CD4-positive, alpha-beta T cell (primary cell): Measurements from ENCODE around the gene GAB1. TPM values are rescaled to one million over a fixed set of nuclear protein-coding genes. Genes with fewer than 3 reads are reported as not detected.

Source experiments
- ATAC-seq: fragments of 200-7000 bp; cut with Tn5 transposase; one replicate; pipeline ENCODE4 v1.10.0; 2022; ENCODE audit warnings: mild to moderate bottlenecking; ENCODE audit not compliant: poor library complexity
- CTCF ChIA-PET: fragments of 350-600 bp; sonication (Branson Sonifier 250); formaldehyde crosslinking; loops from one replicate; lab custom pipeline; 2021; ENCODE audit warnings: antibody characterized with exemption, inconsistent platforms; lab: Charles Lee
- POLR2A ChIA-PET: fragments of 350-600 bp; sonication (Branson Sonifier 250); formaldehyde crosslinking; loops from one replicate; lab custom pipeline; 2021; ENCODE audit warnings: antibody characterized with exemption, inconsistent platforms; lab: Charles Lee
- DNase-seq, 14 experiments: peaks; one replicate each; pipeline ENCODE4 v3.0.0-alpha.2; 2013 to 2020; ENCODE audit warnings: mixed read lengths in 2 of 14
- H3K27ac ChIP-seq, 2 donors: one replicate each; pipeline versions ENCODE4 v1.5.1 to v1.7.0; 2013; ENCODE audit warnings: low read length in 2 of 2, low read depth in 1 of 2, mild to moderate bottlenecking in 1 of 2
- H3K27me3 ChIP-seq, 2 experiments: 1 replicate in 1 of 2; 2 replicates in 1 of 2; pipeline versions ENCODE4 v1.6.1 to v1.7.0; 2013; ENCODE audit warnings: low read length in 2 of 2, control low read depth in 1 of 2, mild to moderate bottlenecking in 1 of 2, moderate library complexity in 1 of 2; ENCODE audit not compliant: insufficient read depth in 2 of 2, control insufficient read depth in 1 of 2
- H3K36me3 ChIP-seq: one replicate; pipeline ENCODE4 v1.6.1; 2013; ENCODE audit warnings: low read length, control low read depth; ENCODE audit not compliant: insufficient read depth
- H3K4me1 ChIP-seq: one replicate; pipeline ENCODE4 v1.6.1; 2013; ENCODE audit warnings: low read length, control low read depth; ENCODE audit not compliant: insufficient read depth
- H3K4me3 ChIP-seq: one replicate; pipeline ENCODE4 v1.5.1; 2013; ENCODE audit warnings: mild to moderate bottlenecking, low read length, moderate library complexity
- H3K9me3 ChIP-seq, 2 experiments: 1 replicate in 1 of 2; 2 replicates in 1 of 2; pipeline versions ENCODE4 v1.6.1 to v1.7.0; 2013; ENCODE audit warnings: low read length in 2 of 2, mild to moderate bottlenecking in 2 of 2, control low read depth in 1 of 2, moderate library complexity in 1 of 2; ENCODE audit not compliant: control insufficient read depth in 1 of 2, insufficient read depth in 1 of 2
- H3K27ac Mint-ChIP-seq: one replicate; pipeline ENCODE4 v1.8.0; 2020; ENCODE audit warnings: mixed read lengths
- H3K27me3 Mint-ChIP-seq: one replicate; pipeline ENCODE4 v1.8.0; 2021; ENCODE audit warnings: mixed read lengths
- H3K36me3 Mint-ChIP-seq: one replicate; pipeline ENCODE4 v1.8.0; 2021; ENCODE audit warnings: low read depth, mixed read lengths
- H3K4me1 Mint-ChIP-seq: one replicate; pipeline ENCODE4 v1.8.0; 2021; ENCODE audit warnings: low read depth, mixed read lengths
- H3K4me3 Mint-ChIP-seq: one replicate; pipeline ENCODE4 v1.8.0; 2020; ENCODE audit warnings: mild to moderate bottlenecking, mixed read lengths
- H3K9me3 Mint-ChIP-seq: one replicate; pipeline ENCODE4 v1.8.0; 2020; ENCODE audit warnings: mixed read lengths
- CTCF ChIP-seq: fragments of 200-600 bp; IDR thresholded peaks from one replicate; pipeline ENCODE4 v1.8.0; 2022; ENCODE audit warnings: antibody characterized with exemption, mild to moderate bottlenecking
- intact Hi-C, 2 experiments: fragments of 100-400 bp; cut with DNase I in 1 of 2; cut with micrococcal nuclease in 1 of 2; formaldehyde crosslinking; loops; one replicate each; pipeline versions ENCODE4 v1.15.1 to v1.9.0; 2023 to 2025; cut with DNase I, micrococcal nuclease
- total RNA-seq, 174 experiments: library from RNA in 2 of 174; stranded (reverse) in 2 of 174; gene quantifications; one replicate each; pipeline ENCODE4 v1.2.3 and lab custom pipeline; 2021 to 2026

Gene GAB1
- total RNA-seq, 2 experiments from 2014 or later, result 0.27 to 0.64 TPM

- no peaks in the 10 kb centered on the region for H3K9me3 Mint-ChIP-seq
- intact Hi-C loops, result no loop called here
- TF ChIP-seq CTCF, result no peak
- H3K27ac Mint-ChIP-seq, result no peak overlapping the region
- H3K4me1 Mint-ChIP-seq, result no peaks in the 10 kb centered on the region
- peaks cover 10% of the 10 kb centered on the region for H3K27me3 Mint-ChIP-seq
- ChIA-PET CTCF (no interaction called here), POLR2A (no interaction called here)
- no peaks in the 10 kb centered on the region for H3K36me3 Mint-ChIP-seq
- DNase-seq (no peak), ATAC-seq (no peak)
- H3K27me3 ChIP-seq, result peaks cover 0 to 3% of the 10 kb centered on the region in 2 experiments
- H3K27ac ChIP-seq, result no peak overlapping the region
- H3K4me3 Mint-ChIP-seq, result no peak overlapping the region
- no peaks in the 10 kb centered on the region for H3K4me1 ChIP-seq
- H3K4me3 ChIP-seq, result no peak overlapping the region
- H3K9me3 ChIP-seq, result no peaks in the 10 kb centered on the region
- H3K36me3 ChIP-seq, result no peaks in the 10 kb centered on the region
These were observed 35.8 kb upstream of the GAB1 start for GRCh38 chr4:143300860-143301259.

DNA sequence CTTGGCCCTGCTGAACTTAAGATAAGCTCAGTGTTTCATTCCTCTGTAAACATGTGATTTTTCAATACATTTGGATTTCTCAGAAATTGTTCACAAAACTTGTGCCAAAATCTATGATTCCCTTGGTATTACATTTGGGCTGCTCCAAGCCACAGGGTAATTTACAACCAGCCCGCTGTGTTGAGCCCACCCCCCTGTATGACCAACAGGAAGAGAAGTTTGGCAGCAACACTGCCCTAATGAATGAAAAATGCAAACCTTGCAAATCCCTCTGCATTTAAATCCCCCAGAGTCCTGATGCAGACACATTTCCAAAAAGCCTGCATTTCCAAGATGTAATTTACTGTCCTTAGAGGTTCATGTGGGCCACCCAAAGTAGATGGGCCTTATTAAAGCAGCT, 34.1 kb upstream of the GAB1 start:
- Histone ChIP-seq H3K4me1 (no peaks in the 10 kb centered on the region), H3K27ac (no peak overlapping the region), H3K9me3 (no peaks in the 10 kb centered on the region), H3K4me3 (no peak overlapping the region), H3K36me3 (no peaks in the 10 kb centered on the region), H3K27me3 (peaks cover 0 to 3% of the 10 kb centered on the region in 2 experiments)
- CTCF ChIA-PET, result interaction anchor here (0.6 kb wide), 1 partner anchor 16 kb away, joined by 4 read pairs; no protein-coding TSS in a partner anchor
- H3K36me3 Mint-ChIP-seq, result no peaks in the 10 kb centered on the region
- no peak for TF ChIP-seq CTCF
- DNase-seq, result no peak
- H3K4me1 Mint-ChIP-seq, result no peaks in the 10 kb centered on the region
- no peak overlapping the region for H3K27ac Mint-ChIP-seq
- intact Hi-C loops, result no loop called here
- ATAC-seq, result no peak
- POLR2A ChIA-PET, result no interaction called here
- H3K9me3 Mint-ChIP-seq, result no peaks in the 10 kb centered on the region
- H3K27me3 Mint-ChIP-seq, result peaks cover 10% of the 10 kb centered on the region
- no peak overlapping the region for H3K4me3 Mint-ChIP-seq

DNA sequence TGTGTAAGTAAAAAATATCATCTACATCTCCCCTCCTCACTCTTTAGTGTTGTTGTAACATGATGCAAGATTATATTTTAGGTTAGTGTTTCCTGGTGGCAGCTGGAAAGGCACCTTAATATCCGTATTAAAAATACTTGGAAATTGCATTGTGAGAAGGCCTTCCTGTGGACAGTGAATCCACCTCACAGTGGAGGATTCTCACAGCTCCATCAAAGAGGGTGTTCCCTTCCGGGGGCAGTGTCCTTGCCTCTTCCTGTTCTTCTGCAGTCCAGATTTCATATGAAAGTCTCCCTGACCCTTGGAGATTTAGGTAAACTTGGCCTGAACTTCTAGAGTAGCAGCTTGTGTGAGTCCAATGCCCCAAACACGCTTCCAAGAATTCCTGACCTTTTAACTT, 29.9 kb upstream of the GAB1 start:
- Mint-ChIP-seq H3K27me3 (no peaks in the 10 kb centered on the region), H3K4me1 (no peaks in the 10 kb centered on the region), H3K9me3 (no peaks in the 10 kb centered on the region), H3K36me3 (no peaks in the 10 kb centered on the region), H3K27ac (no peak overlapping the region), H3K4me3 (no peak overlapping the region)
- Histone ChIP-seq H3K4me1 (no peaks in the 10 kb centered on the region), H3K9me3 (no peaks in the 10 kb centered on the region), H3K36me3 (no peaks in the 10 kb centered on the region), H3K27ac (no peak overlapping the region), H3K4me3 (no peak overlapping the region), H3K27me3 (no peaks in the 10 kb centered on the region)
- ATAC-seq, result no peak
- no peak for TF ChIP-seq CTCF
- intact Hi-C loops, result no loop called here
- ChIA-PET CTCF (no interaction called here), POLR2A (no interaction called here)
- no peak for DNase-seq
